ENCODE results near the gene PLEKHM1.

The PLEKHM1 gene

DNA sequence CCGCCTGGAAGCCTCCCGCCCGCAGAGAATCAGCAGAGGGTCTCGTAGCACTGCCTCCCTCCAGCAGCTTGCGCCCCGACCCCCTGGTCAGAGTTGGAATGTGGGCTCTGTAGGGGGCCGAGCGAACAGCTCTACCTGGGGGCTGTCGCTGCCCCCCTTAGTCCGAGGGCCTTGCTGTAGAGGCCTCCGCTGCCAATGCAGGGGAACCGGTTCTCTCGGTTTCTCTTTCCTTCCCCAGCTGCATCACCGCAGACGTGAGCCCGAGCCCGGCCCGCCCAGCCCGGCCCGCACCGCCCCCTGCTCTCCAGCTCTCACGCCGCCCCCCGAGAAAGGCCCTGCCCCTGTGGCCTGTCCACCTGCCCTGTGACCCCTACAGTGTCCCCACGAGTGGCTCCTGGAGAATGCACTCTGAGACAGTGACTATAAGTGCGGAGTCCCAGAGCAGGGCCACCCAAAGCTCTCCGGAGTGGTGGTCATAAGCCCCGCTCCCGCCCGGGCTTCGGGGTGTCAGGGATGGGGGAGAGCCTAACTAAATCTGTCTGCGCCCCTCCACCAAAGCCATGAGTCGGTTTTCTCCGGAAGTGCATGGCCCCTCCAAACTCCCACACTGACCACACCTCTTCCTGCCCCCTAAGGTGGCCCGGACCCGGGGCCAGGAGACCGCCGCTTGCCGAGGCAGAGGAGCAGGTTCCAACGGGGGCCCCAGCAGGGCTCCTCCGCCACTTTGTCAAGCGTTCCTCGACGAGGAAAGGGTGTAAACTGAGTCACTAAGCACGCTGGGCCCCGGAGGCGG lies 59.6 kb downstream of the PLEKHM1 start:
- no peak overlapping the region for H3K4me3 ChIP-seq (ENCODE audit: low read length)
- DNase-seq (ENCODE audit: low read depth, low spot score): no peak

DNA sequence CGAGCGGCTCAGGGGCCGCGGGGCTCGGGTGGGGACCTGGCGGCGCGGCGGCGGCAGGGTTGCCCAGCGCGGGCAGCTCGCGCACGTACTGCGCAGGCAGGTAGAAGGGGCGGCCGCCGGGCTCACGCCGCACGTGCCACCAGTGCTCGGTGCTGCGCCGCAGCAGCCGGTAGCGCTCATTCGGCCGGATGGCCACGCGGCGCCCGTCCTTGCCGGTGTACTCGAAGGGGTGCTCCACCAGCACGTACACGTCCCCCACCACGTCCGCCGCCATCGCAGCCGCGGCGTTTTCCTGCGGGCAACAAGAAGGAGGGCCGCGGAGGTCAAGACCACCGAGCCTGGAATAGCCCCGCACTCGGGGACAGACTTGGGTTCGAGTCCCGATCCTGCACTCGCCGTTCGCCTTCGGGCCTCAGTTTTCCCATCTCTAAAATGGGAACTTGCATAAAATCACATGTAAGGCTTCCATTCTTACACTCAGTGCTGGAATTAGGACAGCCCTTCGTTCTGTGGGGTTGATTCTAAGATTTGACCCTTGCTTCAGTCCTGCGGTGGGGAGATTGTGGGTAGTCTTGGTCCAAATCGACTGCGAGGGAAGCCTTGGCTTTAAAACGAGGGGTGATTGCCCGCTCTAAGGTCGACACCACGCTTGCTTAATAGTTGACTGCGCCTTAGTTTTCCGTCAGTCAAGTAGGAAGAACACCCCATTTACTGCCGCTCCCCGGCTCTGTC lies 60.3 kb downstream of the PLEKHM1 start:
- DNase-seq (ENCODE audit: low read depth, low spot score): no peak

DNA sequence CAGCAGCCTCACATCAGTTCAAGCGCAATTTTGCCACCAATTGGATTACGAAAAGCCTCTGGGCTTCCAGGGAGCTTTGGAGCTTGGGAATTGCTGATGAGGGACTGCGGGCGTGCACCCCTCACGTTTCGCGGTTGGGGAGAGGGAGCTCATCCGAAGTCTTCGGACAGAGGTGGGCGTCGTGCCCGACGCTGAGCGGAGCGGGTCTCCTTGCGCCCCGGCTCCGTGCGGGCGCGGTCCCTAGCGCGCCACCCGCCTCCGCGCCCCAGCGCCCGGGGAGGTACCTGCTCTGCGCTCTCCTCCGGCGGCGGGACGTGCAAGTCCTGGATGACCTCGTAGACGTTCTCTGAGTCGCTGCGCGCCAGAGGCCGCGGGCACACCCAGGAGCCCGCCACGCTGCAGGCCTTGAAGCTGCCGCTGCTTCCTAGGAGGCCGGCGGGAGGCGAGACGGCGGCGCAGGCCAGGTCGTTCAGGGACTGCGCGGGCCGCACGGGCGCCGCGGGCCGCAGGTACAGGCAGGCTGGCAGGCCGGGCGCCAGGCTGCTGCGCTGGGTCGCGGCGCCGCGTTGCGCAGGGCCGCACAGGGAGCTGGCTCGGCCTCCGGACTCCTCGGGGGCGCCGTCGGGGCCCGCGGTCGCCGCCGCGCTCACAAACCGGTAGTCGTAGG lies 61.0 kb downstream of the PLEKHM1 start:
- H3K4me3 ChIP-seq (ENCODE audit: low read length): no peak overlapping the region
- no peak for DNase-seq (ENCODE audit: low read depth, low spot score)

More for the DNA sequence above, 60.3 kb downstream of the PLEKHM1 start:
- H3K4me3 ChIP-seq (ENCODE audit: low read length): no peak overlapping the region

DNA sequence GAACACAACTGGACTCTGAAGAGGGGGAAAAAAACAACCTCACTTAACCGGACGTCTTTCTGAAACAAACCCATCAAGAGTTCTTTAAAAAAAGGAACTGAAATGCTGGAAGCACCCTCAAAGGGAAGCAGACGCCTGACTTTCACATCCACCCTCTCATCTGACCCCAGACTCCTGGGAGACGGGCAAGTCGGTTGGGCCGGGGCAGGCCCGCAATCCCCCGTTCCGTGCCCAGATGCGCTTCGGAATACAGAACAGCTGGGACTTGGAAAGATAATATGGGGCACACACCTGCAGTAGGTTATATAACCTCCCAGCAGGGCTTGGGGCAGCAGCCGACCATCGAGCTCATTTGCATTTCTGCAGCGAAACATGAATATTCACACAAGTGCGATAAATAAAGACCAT lies 61.6 kb downstream of the PLEKHM1 start:
- no peak for DNase-seq (ENCODE audit: low read depth, low spot score)
- H3K4me3 ChIP-seq (ENCODE audit: low read length): no peak overlapping the region

DNA sequence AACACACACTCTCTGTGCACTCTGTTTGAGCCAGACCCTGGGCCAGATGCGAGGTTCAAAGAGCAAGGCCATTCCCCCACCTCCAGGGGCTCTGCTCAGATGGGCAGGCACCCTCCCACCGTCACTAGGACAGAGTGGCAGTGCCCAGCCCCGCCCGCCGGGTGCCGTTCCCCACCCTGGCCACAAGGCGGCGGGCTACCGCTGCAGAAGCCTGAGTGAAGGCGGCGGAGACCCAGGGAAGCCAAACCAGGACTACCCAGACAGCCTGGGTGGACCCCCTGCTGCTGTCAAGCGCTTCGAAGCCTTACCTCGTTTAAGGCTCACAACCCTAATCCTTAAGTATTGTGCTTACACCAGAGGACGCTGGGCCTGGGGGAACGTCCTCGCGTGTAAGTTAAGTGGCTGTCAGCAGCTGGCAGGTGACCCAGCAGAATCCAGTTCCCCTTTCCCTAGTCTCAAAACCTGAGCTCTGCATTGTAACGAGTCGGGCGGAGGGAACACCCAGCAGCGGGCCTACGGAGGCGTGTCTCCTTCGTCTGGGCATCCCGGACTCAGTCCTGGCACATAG lies 62.4 kb downstream of the PLEKHM1 start:
- no peak overlapping the region for H3K4me3 ChIP-seq (ENCODE audit: low read length)
- no peak for DNase-seq (ENCODE audit: low read depth, low spot score)

DNA sequence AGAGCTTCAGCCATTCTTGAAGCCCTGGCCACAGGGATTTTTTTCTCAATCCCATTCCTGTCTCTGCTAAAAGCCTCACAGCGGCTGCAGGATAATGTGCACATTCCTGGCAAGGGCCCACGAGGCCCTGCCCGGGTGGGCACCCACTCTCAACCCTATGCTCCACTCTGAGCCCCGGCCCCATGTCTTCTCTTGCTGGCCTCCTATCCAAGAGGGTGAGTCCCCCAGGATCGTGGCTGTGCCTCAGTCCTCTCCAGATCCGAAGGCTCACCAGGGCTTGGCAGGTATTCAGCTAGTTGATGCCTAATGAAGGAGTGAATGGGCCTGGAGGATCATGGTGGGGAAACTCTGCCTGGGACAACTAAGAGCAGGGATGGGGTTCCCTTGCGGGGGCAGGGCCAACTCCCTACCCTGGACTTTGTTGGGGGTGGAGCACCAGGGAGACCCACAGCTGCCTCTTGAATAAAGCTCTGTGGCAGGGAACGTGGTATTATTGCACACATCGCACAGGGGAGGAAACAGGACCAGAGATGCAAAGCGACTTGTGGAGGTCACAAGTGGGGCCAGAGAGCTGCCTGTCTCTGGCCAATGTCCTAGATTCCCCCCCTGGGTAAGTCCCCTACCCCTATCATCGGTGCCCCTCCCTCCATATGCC lies 63.2 kb downstream of the PLEKHM1 start:
- DNase-seq (ENCODE audit: low read depth, low spot score): no peak
- H3K4me3 ChIP-seq (ENCODE audit: low read length): no peak overlapping the region

DNA sequence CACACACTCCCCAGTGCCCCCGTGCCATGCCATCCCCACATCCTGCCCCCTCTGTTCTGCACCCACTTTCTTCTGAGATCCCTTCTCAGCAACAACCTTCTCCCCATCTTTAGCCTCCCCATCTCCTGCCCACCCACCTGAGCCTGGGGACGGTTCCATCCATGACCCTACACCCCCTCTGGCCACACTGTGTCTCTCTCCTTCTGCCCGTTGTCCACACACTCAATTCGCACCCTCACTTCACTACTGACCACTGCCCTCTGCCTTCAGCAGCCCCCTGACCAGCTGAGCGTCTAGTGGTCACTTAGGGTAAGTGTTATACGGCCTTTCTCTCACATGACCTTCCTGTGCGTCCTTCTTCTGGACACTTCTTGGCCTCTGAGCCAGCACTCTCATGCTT lies 64.0 kb downstream of the PLEKHM1 start:
- H3K4me3 ChIP-seq (ENCODE audit: low read length): no peak overlapping the region
- DNase-seq (ENCODE audit: low read depth, low spot score): no peak

DNA sequence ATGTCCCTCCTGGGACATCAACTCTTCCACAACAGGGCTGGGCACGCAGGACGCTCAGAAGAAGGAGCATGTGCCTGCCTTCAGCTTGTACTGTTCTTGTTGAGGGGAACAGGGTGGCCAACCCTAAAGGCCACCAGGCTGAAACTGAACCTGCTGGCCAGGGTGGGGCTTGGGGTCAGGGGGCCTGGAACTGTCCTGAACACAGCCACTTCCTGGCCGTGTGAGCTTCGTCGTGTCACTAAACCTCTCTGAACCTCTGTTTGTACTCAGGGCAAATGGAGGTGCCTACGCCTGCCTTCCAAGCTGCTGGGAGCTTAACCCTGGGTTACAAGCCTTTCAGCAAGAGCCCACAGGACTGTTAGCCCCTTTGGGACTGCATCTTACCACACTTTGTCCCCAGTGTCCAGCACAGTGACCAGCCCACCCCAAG lies 64.5 kb downstream of the PLEKHM1 start:
- H3K4me3 ChIP-seq (ENCODE audit: low read length): no peak overlapping the region
- DNase-seq (ENCODE audit: low read depth, low spot score): no peak

DNA sequence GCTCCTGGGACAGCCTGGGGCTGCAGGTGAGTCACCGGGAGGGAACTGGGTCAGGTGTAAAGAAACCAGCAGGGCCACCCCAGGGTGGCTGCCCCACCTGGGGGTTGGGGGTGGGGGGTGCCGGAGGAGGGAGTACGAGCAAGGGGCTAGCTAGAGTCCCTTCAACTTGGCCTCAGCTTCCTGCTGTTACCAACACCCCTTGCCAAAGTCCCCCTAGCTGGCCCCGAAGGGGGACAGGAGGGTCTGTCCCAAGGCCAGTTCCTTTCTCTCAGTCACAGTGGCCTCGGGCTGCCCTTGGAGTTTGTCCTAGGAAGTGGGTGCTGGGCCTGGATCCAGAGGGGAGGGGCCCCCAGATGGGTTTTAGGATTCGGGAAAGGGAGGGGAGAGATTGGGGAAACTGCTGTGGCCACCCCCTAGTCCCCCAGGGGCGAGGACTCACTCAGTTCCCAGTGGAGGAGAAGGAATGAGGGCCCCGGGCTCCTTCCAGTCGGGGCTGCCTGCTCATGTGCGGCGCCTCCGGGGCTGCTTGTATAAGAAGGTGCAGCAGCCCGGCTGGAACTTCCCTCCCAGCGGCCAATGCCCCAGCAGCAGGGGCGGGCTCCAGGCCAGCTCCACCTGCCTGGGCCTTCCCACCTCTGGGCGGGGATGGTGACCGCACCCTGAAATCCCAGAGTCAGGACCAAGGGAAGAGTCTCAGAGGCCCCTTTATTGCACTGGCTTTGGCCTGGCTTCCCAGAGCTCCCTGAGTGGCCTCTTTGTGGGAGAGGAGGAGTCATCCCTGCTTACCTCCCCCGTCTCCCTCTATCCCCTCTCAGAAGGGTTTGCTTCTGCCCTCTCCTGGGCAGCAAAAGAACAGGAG lies 65.2 kb downstream of the PLEKHM1 start:
- H3K4me3 ChIP-seq (ENCODE audit: low read length): no peak overlapping the region
- no peak for DNase-seq (ENCODE audit: low read depth, low spot score)

DNA sequence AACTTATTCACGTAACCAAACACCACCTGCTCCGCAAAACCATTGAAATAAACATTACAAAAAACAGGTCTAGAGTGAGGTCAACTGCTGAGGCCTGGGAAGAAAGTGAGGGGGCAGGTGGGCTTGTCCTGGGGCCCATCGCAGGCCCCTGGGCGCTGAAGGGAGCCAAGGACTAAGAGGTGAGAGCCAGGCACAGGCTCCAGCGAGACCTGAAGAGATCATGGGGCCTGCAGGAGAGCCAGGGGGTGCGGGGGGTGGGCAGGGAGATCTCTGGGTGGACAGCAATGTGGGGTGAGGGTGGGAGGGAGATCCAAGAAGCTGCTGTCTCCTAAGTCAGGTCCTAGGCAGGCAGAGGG lies 65.8 kb downstream of the PLEKHM1 start:
- H3K4me3 ChIP-seq (ENCODE audit: low read length): no peak overlapping the region
- no peak for DNase-seq (ENCODE audit: low read depth, low spot score)

DNA sequence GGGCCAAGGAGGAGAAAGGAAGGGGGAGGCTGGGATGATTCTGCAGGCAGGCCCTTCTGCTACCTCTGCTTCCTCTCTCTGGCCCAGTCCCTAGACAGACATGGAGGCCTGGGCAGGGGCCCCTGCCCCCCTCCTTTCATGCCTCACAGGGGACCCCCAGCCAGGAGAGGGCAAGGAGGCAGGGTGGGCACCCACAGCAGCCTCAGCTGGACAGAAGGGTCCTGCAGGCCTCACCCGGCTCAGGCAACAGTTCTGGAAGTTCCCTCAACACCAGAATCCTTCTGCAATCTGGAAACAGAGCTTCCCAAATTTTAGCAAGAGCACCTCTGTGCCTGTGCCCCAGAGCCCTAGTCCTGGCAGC lies 66.6 kb downstream of the PLEKHM1 start:
- H3K4me3 ChIP-seq (ENCODE audit: low read length): no peak overlapping the region
- no peak for DNase-seq (ENCODE audit: low read depth, low spot score)

DNA sequence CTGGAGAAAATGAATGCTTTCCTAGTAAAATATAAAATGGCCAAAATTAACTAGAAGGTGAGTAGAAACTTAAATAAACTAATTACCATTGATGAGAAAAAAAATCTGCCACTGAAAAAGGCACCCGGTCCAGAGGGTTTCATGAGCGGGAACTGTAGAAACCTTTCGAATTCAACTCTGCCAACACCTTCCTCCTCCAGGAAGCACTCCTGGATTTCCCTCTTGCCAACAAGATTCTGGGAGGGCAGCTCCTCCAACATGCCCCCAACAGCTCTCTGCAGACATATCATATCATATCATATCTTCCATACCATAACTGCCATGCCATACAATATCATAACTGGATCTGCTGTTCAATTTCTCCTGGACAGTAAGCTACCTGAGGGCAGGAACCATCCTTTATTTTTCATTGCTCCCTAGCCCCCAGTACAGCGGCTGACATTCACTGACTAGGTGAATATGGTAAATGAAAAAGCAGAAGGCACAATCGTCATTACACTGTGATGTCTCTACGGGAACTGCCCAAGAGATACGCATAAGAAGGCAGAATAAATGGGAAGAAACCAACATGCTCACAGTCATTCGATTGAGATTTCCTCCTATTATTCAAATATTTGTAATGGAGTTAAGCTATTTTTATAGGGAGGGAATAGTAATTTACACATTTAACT lies 67.1 kb downstream of the PLEKHM1 start:
- no peak overlapping the region for H3K4me3 ChIP-seq (ENCODE audit: low read length)
- DNase-seq (ENCODE audit: low read depth, low spot score): no peak

DNA sequence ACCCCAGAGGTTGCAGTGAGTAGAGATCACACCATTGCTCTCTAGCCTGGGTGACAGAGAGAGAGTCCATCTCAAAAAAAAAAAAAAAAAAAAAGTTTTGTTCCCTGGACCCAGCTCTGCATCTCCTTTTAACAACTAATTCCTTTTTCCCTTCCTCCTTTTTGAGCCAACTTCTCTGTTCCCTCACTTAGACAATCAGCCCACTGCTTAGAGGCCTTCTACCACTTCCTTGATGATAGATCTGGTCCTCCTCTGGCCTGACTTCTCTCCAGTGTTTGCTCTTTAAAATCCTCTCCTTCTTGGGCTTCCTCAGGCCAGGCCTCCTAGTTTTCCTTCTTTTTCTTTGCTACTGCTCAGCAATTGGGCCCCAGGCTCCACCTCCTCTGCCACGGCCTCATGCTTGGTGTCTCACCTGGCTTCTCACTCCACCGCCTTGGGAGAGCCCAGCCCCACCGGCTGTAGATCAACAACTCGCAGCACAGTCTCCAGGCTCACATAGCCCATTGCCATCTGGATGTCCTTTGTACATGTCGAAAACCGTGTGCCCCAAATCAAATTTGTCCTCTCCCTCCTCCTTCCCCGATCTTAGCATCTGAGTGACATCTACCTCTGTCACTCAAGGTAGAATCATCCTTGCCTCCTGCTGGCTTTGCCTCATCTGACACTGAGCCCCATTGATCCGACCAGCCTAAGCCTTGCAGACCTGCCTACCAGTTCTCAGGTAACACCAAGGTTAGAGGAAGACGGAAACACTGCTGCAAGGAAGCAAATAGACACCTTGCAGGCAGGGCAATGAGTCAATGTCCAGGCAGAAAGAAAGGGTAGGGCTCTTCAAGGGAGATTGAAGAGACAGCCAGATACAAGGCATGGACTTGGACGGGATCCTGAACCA lies 75.3 kb downstream of the PLEKHM1 start:
- DNase-seq (ENCODE audit: low read depth, low spot score): no peak
- no peak overlapping the region for H3K4me3 ChIP-seq (ENCODE audit: low read length)

DNA sequence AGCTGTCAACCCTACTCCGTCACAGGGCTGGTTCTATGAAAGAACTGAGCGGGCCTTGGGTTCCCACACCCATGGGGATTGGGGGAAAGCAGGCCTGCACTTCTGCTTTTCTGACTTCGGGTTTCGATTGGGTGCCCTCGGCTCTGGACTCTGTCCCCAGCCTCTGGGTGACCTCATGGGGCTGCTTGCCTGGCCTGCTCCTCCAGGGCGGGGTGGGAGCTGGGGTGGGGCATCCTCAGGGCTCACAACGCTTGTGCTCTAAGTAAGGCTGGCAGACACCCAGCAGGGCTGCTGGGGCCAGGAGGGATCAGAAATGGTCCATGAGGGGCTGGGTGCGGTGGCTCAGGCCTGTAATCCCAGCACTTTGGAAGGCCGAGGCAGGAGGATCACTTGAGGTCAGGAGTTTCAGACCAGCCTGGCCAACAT lies 77.0 kb downstream of the PLEKHM1 start:
- DNase-seq (ENCODE audit: low read depth, low spot score): no peak
- H3K4me3 ChIP-seq (ENCODE audit: low read length): no peak overlapping the region

DNA sequence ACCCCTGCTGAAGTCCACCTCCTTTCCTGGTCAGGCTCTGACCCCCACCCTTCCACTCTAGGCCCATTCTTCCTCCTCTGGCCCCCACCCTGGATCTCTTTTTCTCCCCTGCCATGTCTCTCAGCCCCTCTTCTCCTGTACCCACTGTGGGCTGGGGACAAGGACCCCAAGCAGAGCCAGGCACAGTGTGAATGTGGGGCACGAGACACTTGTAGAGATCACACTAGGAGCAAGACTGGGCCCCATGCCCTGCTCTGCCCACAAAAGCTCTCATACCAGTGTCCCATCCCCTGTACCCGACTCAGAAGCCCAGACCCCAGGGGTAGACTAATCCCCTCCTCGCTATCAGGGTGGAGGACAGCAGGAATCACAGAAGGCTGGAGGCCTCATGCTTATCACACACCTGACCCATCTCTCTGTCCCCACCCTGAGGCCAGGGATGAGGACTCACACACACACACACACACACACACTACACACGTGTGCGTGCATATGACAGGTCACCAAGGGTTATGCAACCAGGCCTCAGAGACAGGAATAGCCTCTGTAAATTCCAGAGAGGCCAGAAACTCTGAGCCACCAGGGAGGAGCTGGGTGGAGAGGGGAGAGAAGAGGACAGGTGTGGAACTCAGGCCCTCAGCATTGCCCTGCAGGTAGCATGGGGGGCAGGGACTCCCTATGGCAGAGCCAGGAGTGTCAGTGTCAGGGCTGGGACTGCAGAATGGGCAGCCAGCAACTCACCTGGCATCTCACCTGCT lies 79.0 kb downstream of the PLEKHM1 start:
- H3K4me3 ChIP-seq (ENCODE audit: low read length): no peak overlapping the region
- DNase-seq (ENCODE audit: low read depth, low spot score): no peak
